Gastrocnemius medialis (tissue), 4 donors: Measurements from ENCODE around the gene GPER1.

Source experiments
- CTCF ChIP-seq, 5 experiments: fragments of 450-650 bp in 3 of 5; fragments of 200-600 bp in 2 of 5; sonication (generic) in 2 of 5; IDR thresholded peaks in 4 of 5; conservative IDR thresholded peaks in 1 of 5; 1 replicate in 4 of 5; 2 replicates in 1 of 5; pipeline ENCODE4 v1.5.1; 2016 to 2019; ENCODE audit warnings: antibody characterized with exemption in 5 of 5, mild to moderate bottlenecking in 3 of 5, moderate library complexity in 3 of 5
- POLR2A ChIP-seq, 2 donors: fragments of 450-650 bp; IDR thresholded peaks; one replicate each; pipeline ENCODE4 v1.6.1; 2017; ENCODE audit warnings: antibody characterized with exemption in 2 of 2, mild to moderate bottlenecking in 2 of 2, moderate library complexity in 2 of 2

- TF ChIP-seq CTCF (IDR thresholded peaks at IDR 0.05 in 4 of 5, conservative IDR thresholded peaks at IDR 0.05 in 1 of 5): no peak
- no peak for TF ChIP-seq POLR2A (IDR thresholded peaks at IDR 0.05)
Observed at GRCh38 chr7:1057416-1058291, 30.3 kb upstream of the GPER1 start.
